HG03060 (cell line): ENCODE measurements around the gene USP10.
"Not testable (repeated sequence)": the region's sequence is repeated elsewhere in the genome, so short reads cannot be mapped to it uniquely, and the experiment has no call there.

Experiments
- ATAC-seq: cut with Tn5 transposase; IDR thresholded peaks from one replicate; pipeline ENCODE4 v1.9.1; 2021; ENCODE audit warnings: low read depth, moderate number of reproducible peaks; ENCODE audit not compliant: unreplicated experiment

Gene USP10

DNA sequence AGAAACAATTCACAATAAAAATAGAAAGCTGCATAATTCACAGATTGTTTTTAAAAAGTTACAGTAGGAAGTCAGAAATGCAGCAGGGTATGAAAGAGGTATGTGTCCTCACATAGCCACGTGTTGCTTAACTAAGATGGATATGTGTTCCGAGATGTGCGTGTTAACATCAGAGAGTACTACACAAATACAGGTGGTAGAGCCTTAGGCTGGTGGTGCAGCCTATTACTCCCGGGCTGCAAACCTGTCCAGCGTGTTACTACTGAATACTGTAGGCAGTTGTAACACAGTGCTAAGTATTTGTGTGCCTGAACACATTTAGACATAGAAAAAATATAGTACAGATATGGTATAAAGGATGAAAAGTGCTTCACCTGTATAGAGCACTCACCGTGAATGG lies 46.4 kb downstream of the USP10 start:
- no peak for ATAC-seq

DNA sequence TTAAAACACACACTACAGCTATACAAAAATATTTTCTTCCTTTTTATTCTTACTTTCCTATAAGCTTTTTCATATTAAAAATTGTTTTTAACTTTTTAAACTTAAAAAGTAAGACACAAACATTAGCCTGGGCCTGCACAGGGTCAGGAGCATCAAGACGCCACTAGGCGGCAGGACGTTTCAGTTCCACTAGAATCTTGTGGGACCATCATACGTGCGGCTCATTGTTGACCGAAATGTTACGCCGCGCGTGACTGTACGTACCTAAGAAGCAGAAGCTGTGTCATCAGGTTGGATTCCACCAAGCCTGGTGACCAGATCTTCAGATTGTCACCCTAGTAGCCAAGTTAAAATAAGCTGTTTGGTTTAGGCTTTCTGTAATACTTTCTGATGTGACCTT lies 47.1 kb downstream of the USP10 start:
- no peak for ATAC-seq

DNA sequence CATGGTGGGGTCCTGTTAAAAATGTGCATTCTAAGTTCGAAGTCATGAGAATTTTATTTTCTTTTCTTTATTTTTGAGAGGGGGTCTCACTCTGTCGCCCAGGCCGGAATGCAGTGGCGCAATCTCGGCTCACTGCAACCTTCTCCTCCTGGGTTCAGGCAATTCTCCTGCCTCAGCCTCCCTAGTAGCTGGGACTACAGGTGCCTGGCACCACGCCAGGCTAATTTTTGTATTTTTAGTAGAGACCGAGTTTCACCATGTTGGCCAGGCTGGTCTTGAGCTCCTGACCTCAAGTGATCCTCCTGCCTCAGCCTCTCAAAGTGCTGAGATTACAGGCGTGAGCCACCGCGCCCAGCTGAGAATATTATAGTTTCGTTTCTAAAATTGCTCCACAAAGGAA lies 48.4 kb downstream of the USP10 start:
- ATAC-seq, result not testable (repeated sequence)

- ATAC-seq, result no peak
Observed at GRCh38 chr16:84749072-84749471, 49.3 kb downstream of the USP10 start.

- no peak for ATAC-seq
Observed at GRCh38 chr16:84749815-84750214, 50.0 kb downstream of the USP10 start.

GRCh38 chr16:84750575-84750974 lies 50.8 kb downstream of the USP10 start:
- ATAC-seq, result no peak

DNA sequence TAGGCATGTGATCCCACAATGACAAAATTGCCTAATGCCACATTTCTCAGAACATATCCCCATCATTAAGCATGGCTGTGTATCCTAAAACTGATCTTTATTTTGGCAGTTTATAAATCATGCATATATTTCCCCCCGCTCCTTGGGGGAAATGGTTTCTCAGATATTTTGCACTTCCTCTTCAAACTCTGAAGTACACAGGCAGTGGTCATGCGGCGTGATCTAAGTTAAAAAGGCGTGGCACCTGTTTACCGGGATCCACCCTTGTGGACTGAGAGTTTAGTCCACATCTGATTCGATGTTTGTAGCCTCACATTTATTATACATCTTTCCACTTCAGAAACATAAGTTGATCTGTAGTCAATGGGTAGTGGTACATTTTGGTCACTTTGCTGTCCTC lies 51.4 kb downstream of the USP10 start:
- ATAC-seq, result no peak

- no peak for ATAC-seq
Observed at GRCh38 chr16:84751947-84752346, 52.1 kb downstream of the USP10 start.

DNA sequence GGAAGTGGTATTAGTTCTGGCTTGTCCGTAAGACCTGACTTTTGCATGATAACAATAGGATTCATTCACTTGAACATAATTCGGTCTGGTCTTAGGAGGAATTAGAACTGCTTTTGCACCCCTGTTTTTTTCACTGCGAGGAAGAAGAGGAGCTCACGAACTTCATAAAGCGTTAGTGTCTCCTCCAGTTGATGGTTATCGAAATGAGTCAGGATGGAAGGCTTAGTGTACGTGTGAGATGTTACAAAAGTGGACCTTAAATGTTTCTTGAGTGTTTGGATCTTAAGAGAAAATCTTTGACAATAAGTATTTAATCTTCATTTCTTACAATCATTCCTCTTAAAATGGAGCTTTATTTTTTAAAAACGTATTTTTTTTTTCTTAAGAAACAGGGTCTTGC lies 52.8 kb downstream of the USP10 start:
- no peak for ATAC-seq

DNA sequence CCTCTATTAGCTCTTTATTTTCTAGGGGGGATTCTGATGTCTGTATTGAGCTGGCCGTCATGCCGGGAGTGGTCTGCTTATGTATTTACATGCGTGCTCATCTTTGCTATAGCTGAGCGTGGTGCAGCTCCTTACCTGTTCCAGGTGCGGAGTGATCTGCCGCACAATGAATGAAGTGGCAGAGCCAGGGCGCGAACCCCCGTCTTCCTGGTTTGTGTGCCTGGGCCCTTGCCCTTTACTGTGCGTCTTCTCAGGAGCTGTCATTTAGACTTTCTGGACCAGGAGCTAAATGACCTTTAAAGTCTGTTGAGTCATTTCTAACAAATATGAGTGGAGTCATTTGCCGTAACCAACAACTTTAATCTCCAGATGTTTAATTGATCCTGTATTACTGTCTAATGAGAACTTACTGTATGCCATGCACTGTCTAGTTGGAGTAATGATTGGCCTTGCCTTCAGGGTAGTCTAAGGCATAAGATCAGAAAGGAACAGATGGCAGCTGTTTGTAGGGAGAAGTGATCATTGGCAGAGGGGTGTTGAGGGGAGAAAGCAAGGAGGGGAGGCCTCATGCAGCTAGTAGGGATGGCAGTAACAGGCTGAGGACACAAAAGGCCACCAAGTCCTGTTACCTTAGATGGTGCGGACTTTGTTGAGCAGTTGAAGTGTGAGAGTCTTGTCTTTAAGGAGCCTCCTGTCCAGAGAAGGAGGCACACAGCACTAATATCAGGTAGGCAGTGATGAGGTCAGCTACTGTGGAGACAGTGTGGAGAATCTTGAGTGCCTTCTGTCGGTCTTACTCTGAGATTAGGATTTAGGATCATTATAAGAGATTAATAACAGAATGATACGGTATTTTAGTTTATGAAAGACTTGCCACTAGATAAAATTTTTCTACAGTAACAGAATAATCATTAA lies 53.9 kb downstream of the USP10 start:
- ATAC-seq, result no peak

DNA sequence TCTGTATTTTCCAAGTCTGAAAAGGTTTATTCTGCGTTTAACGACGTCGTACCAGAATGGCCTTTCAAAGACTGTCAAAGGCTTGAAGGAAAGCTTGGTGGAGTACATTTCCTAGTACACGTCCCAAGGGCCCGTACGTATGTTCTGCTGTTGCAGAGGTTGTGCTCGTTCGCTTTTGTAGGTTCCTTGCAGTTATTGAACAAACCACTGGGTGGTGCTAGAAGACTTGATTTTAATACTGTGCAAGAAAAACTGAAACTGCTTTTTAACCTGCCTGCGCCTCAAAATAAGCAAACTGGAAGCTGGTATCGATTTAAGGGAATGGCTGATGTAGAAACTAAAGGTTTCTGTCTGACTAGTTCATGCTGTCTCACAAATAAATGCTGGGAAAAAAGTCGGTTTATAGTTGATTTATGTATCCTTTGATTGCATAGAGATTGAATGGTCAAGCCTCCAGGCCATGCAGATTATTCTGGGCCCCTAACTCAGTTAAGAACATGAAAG lies 54.6 kb downstream of the USP10 start:
- no peak for ATAC-seq

- ATAC-seq, result no peak
Observed at GRCh38 chr16:84754956-84755672, 55.3 kb downstream of the USP10 start.

- ATAC-seq, result no peak
Observed at GRCh38 chr16:84756830-84757229, 57.0 kb downstream of the USP10 start.

DNA sequence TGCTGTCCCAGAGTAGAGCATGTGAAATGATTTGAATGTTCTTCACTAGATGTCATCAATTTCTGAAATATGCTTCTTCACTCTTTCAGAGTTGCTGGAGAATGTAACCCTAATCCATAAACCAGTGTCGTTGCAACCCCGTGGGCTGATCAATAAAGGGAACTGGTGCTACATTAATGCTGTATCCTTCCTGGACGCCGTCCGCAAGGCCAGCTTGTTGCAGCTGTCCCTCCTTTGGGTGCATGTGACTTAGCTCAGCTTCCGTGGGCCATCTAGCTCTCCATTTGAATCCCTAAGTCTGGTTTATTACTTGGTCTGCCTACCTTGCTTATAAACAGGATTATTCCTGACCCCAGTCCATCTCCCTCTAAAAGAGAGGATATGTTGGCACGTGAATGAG lies 58.8 kb downstream of the USP10 start:
- no peak for ATAC-seq

GRCh38 chr16:84759061-84759460 lies 59.3 kb downstream of the USP10 start:
- ATAC-seq, result no peak

GRCh38 chr16:84759906-84760305 lies 60.1 kb downstream of the USP10 start:
- no peak for ATAC-seq

- ATAC-seq, result no peak
Observed at GRCh38 chr16:84761448-84762368, 61.9 kb downstream of the USP10 start.

DNA sequence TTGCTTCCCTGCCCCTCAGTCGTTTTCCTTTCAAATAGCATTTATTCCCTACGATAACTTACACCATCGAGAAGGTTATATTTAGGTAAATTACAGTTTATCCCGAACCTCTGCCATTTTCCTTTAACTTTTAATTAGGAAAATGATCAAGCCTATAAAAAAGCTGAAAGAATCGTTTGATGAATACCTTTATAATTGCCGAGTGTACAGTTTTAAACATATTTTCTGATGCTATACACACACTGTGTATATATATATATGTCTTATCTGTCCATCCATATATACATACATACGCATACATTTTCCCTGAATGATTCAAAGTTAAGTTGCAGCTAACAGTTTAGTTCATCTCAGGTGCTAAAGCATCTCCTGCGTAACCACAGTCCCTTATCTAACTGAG lies 63.4 kb downstream of the USP10 start:
- no peak for ATAC-seq

- no peak for ATAC-seq
Observed at GRCh38 chr16:84763629-84764028, 63.8 kb downstream of the USP10 start.

DNA sequence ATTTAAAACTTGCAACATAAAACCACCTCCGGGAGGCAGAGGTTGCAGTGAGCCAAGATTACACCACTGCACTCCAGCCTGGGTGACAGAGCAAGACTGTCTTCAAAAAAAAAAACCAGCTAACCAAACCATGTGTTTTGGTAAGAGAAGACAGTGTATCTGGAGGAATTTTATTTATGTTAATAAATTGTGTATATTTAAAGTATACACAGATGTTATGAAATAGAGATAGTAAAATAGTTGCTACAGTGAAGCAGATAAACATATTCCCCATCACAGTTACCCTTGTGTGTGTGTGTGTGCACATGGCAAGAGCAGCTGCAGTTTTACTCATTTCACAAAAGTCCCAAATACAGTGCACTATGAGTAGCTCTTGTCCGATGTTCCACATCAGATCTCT lies 65.2 kb downstream of the USP10 start:
- no peak for ATAC-seq
